NCI-H524 treated with DMSO at 0.1 percent for 48 hours (cell line): Measurements from ENCODE around the gene FHDC1.

ENCODE experiments used
- DNase-seq: peaks from one replicate; lab custom pipeline; 2025; lab: John Stamatoyannopoulos, UW

FHDC1 gene

DNA sequence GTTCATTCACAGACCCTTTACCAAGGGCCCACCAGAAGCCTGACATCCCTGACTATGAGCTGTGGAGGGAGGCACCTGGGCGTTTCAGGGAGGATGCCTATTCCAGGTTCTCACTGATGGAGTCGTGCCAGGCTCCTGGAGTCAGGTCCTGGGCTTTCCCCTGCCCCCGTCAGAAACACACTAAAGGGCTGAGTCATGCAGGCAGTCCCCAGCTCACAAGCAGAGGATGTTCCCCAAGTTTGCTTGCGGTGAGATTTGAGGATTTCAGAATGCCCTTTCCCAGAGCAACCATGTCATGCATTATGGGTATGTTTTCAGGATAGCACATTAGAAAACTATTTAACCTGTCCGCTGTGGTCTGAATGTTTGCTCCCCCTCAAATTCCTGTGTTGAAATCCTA is 45.2 kb downstream of the FHDC1 start:
- no peak for DNase-seq

- DNase-seq = no peak
Observed at GRCh38 chr4:152981842-152982241, 45.7 kb downstream of the FHDC1 start.

DNA sequence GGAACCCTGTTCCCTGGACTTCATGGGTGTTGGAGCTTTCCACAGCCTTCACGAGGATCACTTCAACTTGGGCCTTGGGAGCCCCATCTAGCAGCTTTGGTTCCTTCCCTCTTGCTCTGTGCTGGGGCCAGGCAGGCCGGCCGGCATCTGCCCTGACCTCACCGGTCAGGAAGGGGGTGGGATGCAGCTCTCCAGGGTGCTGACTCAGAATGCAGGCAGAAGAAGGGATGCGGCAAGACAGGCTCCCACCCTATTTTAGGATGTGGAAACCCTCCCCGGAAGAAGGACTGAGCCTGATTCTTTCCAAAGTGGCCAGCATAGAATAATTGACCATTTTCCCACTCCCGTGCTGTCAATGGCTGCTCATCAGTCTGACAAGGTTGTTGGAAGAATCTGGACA is 47.1 kb downstream of the FHDC1 start:
- no peak for DNase-seq

- no peak for DNase-seq
Observed at GRCh38 chr4:152983774-152984411, 47.8 kb downstream of the FHDC1 start.

- no peak for DNase-seq
Observed at GRCh38 chr4:152988721-152989553, 52.8 kb downstream of the FHDC1 start.

DNA sequence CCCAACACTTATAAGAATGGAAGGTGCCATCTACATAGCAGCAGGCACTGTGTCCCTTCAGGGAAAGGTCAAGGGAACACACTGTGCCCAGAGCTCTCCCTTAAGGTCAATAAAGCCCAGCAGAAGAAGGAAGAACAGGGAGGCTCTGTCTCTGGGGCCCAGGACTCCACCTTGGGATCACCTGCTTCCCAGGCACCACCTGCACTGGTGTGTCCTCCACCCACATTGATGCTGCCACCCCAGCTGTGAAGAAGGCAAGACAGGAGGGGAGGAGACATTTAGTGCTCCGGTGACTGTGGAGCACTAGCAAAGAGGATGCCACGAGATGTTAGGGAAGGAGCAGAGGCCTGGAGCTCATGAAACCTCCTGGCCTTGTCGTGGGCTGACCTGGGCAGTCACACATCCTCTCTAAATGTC is 53.4 kb downstream of the FHDC1 start:
- no peak for DNase-seq

DNA sequence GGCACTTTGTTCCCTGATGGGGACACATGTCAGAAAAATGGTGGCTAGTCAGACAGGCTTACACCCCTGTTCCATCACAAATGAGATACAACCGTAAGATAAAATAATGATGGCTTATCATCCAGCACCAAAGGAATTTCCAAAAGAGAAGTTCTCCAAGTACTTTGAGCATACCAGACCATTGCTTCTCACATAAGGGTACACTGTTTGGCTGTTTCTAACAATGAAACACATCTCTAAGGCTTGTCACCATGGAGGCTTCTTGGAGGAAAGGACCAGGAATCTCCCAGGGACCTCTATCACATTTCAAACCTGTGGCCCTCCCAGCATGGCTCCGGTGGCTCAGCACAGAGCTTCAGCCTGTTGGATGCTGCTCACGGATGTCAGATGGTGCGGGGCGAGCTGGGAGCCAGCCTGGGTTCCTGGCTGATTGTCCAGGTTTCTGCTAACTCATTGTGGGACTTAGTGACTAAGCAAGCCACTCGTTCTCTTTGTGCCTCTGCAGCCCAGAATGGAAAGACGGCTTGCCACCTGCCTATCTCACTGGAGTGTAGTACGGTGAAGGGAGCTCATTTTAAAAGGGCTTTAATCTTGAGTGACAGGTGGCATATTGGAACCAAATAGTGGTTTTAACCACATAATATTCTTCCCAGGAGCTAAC is 54.5 kb downstream of the FHDC1 start:
- DNase-seq = no peak

DNA sequence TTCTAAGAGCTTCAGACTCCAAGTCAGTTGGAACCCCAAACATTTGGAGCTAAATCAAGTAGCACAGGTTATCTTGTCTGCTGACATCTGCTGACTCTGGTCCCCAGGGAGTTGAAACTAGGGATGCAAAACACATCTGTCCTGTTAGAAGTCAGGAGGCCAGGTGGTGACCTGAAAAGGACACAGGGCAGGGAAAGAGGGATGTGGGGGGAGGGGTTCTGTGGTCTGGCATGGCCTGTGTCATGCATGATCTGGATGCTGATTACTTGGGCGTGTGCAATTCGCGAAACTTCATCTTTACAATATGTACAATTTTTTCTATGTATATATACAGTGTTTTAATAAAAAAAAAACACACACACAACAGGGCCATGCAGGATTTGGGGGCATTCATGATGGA is 55.3 kb downstream of the FHDC1 start:
- DNase-seq = peak; percentile 11

- DNase-seq = no peak
Observed at GRCh38 chr4:152992027-152992426, 55.9 kb downstream of the FHDC1 start.

- no peak for DNase-seq
Observed at GRCh38 chr4:152992466-152992865, 56.3 kb downstream of the FHDC1 start.

DNA sequence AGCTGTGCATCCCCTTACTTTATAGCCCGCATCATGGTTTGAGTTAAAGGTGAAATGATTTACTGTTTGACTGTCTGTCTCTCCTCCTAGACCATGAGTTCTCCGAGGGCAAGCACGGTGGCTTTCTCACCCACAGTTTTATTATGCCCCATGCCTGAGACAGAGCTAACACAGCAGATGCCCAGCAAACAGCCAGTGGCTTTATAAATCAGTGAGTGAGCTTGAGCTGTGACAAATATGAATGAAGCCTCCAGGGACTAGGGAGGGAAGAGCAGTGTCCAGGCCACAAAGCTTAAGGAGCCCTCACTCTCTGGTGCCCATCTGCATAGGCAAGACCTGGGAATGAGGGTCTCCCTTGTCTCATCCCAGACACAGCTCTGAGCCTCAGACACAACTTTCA is 57.9 kb downstream of the FHDC1 start:
- no peak for DNase-seq

GRCh38 chr4:152996111-152996571 is 60.0 kb downstream of the FHDC1 start:
- no peak for DNase-seq

- DNase-seq = no peak
Observed at GRCh38 chr4:152996672-152997071, 60.5 kb downstream of the FHDC1 start.

DNA sequence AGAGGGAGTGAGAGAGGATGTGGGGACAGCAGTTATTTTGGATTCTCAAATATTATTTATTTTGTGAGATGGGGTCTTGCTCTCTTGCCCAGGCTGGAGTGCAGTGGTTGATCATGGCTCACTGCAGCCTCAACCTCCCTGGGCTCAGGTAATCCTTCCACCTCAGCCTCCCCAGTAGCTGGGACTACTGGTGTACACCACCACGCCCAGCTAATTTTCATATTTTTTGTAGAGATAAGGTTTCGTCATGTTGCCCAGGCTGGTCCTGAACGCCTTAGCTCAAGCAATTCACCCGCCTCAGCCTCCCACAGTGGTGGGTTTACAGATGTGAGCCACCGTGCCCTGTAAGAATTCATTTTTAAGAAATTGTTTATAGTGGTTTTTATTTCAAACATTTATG is 61.2 kb downstream of the FHDC1 start:
- no peak for DNase-seq

GRCh38 chr4:152997771-152998487 is 61.8 kb downstream of the FHDC1 start:
- no peak for DNase-seq

DNA sequence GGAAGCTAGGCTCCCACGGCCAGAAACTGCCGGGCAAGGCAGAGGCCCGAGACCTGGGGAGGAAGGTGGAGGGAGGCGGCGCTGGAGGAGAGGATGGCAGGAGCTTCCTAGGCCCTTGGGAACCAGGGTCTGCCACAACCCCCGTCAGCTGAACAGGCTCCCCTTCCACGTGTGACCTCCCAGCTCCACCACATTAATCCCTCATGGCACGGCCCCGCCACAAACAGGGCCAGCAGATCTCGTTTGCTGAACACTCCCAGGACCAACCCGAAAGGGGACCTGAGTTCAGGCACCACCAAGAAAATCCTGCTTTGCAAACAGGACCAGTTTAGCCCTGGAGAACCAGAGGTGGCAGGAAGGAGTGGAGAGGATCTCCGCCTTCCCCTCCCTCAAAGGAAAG is 62.7 kb downstream of the FHDC1 start:
- no peak for DNase-seq

DNA sequence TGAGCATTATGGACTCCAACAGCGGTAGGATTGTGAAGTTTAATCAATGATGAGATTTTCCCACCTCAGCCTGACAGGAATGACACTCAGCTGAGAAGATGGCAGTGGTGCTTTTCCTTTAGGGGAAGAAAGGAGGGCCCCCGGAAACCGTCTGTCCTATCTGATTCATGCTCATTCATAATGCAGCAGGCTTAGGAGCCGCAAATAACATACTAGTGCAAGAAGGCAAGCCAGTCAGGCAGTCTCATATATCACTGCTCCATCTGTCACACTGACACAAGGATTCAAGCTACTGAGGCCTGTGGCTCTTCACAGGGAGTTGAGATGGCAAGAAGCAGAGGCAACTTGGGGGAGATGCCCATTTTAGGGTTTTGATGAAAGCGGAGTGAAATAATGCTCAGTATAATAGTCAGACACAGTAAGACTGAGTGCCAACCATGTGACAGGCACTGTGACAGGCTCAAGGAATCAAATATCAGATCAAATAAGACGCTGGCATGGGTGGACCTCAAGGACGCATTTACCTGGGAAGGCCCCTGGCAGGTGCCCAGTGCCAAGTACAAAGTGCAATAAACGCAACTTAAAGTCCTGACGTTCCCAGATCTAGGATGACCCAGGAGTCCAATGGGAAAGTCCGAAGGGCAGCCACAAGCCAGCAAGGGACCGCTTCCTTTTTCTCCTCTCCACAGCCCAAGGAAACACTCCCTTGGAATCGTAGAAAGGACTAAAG is 63.4 kb downstream of the FHDC1 start:
- peak; percentile 81 for DNase-seq

DNA sequence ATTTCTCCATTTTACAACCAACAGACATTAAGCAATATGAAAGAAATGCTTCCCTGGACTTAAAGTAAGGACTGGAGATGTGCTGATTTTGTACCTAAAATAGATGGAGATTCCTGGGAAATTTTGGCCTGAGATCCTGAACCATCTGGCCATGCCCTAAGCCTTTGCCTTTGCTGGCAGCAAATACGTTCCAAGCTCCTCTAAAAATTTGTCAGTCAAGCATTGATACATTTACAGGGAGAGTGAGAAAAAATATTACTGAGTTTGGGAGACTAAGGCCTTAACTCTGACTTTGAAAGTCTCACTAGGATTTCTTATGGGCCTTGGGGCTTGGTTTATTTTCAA is 63.9 kb downstream of the FHDC1 start:
- no peak for DNase-seq

- DNase-seq = no peak
Observed at GRCh38 chr4:153001626-153002025, 65.5 kb downstream of the FHDC1 start.

DNA sequence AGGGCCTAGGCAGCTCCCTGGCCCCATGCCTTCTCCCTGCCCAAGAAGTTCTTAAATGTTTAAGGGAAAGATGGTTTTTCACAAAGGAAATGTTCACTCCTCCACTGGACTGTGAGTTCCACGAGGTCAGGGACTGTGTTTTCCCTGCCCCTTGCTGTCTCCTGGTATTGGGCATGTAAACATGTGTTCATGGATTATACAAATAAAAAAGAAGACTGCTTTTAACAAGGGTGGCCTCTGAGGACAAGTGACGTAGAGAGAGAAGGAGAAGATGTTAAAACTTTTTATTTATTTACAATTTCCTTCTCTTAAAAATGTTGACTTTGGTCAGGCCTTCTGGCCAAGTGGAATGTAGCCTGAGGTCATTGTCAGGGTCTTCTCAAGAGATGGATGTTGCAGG is 66.0 kb downstream of the FHDC1 start:
- no peak for DNase-seq

DNA sequence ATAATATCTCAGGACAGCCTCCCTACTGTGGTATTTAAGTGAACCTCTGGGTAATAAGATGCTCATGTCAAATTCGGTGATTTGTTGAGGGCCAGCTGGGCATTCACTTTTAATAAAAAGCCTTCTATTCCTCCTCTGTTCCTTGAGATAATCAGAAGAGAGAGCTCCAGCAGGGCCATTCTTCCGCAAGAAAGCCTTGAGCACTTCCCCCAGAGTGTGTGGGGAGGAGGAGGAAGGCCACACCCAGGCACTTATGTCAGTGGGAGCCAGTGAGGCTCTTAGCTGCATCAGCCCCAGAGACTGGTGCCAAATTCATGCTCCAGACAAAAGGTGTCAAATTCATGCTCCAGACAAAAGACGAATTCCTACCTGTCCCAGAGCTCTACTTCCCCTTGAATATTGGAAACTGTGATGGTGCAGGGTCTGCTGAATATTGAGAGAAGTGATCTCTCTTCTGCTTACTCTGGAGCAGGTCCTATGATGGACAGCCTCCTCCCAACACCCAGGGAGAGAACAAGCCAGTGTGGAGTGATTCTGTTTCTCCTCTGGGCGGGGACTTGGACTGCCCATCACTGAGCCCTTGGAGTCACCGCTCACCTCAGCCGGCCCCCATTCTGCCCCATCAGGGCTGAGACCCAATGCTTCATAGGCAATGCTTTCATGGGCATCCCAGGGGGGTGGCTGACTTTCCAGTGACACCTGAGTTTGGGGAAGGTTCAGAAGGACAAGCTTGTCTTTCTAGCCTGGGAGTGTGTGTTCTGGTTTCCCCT is 68.1 kb downstream of the FHDC1 start:
- DNase-seq = no peak
